ENCODE measurements around the gene SHLD1.
"Not testable (repeated sequence)": the region's sequence is repeated elsewhere in the genome, so short reads cannot be mapped to it uniquely, and the experiment has no call there.

Gene SHLD1

DNA sequence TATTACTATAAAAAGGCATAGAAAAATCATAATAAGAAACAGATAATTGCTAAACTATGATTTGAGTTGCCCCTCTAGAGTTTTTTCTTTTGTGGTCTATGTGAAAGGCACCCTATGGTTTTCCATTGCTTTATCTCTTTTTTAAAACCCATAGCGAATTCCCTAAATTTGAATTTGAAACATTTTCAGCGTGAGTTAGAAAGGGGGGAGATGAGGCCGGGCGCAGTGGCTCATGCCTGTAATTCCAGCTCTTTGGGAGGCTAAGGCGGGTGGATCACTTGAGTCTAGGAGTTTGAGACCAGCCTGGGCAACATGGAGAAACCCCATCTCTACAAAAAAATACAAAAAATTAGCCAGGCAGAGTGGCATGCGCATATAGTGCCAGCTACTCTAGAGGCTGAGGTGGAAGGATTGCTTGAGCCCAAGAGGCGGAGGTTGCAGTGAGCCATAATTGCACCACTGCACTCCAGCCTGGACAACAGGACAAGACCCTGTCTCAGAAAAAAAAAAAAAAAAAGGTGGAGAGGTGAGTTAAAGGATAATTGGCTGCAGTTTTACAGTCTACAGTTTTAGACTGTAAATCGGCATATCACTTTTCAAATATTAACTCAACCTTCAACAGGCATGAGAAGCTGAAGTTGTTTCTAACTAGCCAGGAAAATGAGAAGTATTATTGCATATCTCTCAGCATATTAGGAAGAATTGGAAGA, 46.3 kb downstream of the SHLD1 start:
- TF ChIP-seq, protein P1, sequence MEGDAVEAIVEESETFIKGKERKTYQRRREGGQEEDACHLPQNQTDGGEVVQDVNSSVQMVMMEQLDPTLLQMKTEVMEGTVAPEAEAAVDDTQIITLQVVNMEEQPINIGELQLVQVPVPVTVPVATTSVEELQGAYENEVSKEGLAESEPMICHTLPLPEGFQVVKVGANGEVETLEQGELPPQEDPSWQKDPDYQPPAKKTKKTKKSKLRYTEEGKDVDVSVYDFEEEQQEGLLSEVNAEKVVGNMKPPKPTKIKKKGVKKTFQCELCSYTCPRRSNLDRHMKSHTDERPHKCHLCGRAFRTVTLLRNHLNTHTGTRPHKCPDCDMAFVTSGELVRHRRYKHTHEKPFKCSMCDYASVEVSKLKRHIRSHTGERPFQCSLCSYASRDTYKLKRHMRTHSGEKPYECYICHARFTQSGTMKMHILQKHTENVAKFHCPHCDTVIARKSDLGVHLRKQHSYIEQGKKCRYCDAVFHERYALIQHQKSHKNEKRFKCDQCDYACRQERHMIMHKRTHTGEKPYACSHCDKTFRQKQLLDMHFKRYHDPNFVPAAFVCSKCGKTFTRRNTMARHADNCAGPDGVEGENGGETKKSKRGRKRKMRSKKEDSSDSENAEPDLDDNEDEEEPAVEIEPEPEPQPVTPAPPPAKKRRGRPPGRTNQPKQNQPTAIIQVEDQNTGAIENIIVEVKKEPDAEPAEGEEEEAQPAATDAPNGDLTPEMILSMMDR (IDR thresholded peaks at IDR 0.05; ENCODE audit: low read depth, low read length), result no peak
- H3K4me3 ChIP-seq (ENCODE audit: low read depth, low read length), result no peak overlapping the region

DNA sequence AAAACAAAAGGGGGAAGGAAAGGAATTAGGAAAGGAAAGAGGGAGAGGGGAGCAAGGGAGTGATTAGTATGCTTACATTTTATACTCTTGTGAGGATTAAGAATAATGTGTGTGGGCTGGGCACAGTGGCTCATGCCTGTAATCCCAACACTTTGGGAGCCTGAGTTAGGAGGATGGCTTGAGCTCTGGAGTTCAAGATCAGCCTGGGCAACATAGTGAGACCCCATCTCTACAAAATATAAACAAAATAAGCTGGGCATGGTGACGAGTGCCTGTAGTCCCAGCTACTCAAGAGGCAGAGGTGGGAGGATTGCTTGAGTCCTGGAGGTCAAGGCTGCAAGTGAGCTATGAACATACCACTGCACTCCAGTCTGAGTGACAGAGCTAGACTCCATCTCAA, 47.0 kb downstream of the SHLD1 start:
- TF ChIP-seq, protein P1 (IDR thresholded peaks at IDR 0.05; ENCODE audit: low read depth, low read length), result no peak
- H3K4me3 ChIP-seq (ENCODE audit: low read depth, low read length), result no peak overlapping the region

DNA sequence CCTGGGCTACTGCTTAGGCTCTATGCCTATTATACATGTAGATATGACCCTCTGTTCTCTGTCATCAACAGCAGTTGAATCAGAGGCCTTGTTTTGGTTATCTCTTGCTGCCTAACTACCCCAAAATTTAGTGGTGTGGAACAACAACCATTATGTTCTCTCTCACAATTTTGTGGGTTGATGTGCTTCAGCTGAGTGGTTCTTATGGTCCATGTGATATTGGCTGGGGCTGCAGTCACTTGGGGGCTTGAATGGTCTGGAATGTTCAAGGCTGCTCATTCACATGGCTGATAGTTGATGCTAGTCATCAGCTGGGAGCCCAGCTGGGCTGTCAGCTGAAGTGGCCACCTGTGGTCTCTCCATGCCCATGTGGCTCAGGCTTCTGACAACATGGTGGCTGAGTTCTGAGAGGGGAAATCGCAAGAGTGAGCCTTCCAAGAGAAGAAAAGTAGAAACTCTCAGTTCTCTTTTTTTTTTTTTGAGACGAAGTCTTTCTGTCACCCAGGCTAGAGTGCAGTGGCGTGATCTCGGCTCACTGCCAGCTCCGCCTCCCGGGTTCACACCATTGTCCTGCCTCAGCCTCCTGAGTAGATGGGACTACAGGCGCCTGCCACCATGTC, 47.8 kb downstream of the SHLD1 start:
- no peak overlapping the region for H3K4me3 ChIP-seq (ENCODE audit: low read depth, low read length)
- TF ChIP-seq, protein P1 (IDR thresholded peaks at IDR 0.05; ENCODE audit: low read depth, low read length), result no peak

DNA sequence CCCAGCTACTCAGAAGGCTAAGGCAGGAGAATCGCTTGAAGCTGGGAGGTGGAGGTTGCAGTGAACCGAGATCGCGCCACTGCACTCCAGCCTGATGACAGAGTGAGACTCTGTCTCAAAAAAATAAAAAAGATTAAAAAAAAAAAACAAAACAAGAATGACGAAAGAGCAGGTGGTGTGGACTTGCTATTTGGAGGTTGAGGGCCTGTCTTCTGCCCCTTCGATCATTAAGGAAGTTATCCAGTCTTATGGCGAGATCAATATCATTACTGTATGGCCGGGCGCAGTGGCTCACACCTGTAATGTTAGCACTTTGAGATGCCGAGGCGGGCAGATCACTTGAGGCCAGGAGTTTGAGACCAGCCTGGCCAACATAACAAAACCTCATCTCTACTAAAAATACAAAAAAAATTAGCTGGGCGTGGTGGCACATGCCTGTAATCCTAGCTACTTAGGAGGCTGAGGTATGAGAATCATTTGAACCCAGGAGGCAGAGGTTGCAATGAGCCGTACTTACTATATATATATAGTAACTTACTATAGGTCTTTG, 53.6 kb downstream of the SHLD1 start:
- H3K4me3 ChIP-seq (ENCODE audit: low read depth, low read length), result not testable (repeated sequence)

DNA sequence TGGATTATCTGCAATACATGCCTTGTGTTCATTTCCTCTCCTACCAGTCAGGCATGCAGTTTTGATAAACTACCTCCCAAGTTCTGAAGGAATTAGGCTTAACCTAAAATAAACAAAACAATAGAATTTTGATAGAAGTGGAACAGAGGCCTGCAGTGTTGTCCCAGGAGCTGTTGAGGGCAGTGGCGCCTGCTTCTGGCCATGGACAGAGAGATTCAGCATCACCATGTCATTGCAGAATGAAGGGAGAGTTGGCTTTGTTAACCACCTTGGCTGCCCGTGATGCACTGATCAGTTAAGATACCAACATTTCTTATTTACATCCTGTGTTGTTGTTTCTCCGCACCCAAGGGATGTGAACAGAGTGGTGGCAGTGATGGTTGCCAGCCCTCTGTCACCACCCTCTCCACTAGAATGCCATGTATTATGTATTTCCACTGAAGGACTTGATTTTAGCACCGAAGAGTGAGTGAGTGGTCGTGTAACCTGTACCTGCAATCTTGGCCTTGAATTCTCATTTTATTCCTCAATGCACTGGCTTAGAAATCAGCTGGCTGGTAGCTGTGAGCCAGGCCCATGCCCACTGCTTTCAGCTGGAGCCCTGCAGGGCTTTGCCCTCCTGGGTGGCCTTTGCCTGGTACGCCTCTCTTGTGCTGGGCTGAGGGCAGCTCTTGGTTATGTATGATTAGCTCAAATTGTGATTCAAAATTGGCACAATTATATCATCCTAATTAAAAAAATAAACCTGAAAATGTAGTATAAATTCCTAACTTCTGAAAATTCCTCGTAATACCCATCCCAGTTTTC, 56.5 kb downstream of the SHLD1 start:
- H3K4me3 ChIP-seq (ENCODE audit: low read depth, low read length), result no peak overlapping the region
- TF ChIP-seq, protein P1 (IDR thresholded peaks at IDR 0.05; ENCODE audit: low read depth, low read length), result no peak

DNA sequence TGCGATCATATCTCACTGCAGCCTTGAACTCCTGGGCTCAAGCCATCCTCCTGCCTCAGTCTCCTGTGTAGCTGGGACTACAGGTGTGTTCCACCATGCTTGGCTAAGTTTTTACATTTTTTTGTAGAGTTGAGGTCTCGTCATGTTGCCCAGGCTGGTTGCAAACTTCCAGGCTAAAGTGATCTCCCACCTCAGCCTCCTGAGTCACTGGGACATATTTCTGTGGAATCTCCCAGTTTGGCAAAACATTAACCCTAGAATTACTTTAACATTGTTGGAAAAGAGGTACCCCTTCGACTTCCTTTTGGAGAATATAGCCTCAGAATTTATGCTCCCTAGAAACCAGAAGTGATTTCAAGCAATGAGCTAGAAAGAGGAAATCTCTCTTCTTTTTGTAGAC, 57.2 kb downstream of the SHLD1 start:
- TF ChIP-seq, protein P1 (IDR thresholded peaks at IDR 0.05; ENCODE audit: low read depth, low read length), result no peak
- no peak overlapping the region for H3K4me3 ChIP-seq (ENCODE audit: low read depth, low read length)

DNA sequence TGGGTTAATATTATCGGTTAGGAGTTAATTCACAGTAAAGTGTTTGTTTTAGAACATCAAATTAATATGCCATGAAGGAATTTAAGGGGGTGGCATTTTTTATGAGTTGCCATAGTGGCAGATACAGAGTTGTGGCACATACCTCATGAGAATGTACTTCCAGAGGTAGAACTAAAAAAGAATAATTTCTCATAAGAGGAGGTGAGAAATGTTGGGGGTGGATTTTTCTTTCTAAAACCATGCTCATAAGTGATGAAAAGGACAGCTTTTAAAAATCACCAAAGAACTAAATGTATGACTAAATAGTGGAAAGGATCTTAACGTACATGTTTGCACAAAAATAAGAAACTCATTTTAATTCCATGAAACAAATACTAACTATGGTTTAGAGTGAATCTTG, 58.7 kb downstream of the SHLD1 start:
- H3K4me3 ChIP-seq (ENCODE audit: low read depth, low read length), result no peak overlapping the region
- TF ChIP-seq, protein P1 (IDR thresholded peaks at IDR 0.05; ENCODE audit: low read depth, low read length), result no peak
